COLO668 (cell line): ENCODE data around the gene ADPRHL1.
A peak's percentile ranks its signal among the peaks of the same experiment; 100 is the strongest.

Experiments
- DNase-seq: peaks from one replicate; lab custom pipeline; 2025; ENCODE audit not compliant: unreplicated experiment; lab: John Stamatoyannopoulos, UW

Gene ADPRHL1

GRCh38 chr13:113452942-113453901, at the start of gene ADPRHL1:
ADPRHL1 (minus strand) TSS chr13:113453488; CDS start chr13:113453437, 51 bp downstream.
- DNase-seq: no peak

DNA sequence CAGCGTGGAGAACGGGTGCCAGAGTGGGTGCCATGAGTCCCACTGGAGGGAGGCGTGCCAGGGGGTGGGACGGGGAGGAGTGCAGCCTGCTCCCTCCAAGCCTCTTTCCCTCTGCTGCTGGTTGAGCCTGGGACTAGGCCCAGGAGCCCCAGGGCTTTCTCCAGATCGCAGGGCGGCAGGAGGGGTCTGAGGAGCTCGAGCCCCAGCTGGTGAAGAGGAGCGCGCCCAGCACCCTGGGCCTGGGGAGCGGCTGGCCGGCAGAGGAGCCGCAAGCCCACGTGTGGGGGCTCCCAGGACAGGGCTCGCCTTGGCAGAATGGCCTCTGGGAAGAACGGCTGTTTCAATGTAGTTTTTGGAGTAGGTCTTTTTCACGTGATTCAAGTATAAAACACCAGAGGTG, 49.4 kb upstream of the ADPRHL1 start:
- DNase-seq: no peak

DNA sequence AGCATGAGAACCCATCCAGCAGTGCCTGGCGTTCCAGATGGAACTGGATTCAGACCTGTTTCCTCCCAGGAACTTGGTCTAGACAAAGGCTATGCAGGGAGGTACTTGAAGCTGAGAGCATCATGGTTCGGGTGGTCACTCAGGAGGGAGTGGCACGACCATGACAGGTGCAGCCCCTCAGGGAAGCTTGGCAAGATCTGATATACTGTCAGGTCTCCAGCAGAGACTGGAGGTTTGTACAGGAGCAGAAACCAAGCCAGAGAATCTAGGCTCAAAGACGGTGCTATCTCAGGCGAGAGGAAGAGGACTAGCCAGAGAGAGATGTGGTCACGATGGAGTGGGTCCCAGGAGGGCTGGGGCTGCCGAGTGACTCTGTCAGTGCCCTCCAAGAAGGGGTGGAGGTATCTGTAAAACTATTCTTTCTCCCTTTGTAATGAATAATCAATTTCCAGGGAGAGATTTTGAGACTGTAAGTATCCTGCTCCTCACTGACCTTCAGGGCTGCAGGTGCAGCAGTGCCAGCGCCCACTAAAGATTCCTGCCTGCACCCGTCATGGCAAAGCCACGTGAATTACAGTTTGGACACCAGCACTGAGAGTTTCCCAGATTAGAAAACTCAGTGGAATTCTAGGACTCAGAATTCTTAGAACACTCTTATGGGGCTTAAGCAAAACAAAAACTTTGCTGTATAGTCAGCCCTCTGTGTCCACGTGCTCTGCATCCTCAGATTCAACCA, 47.4 kb upstream of the ADPRHL1 start:
- no peak for DNase-seq

DNA sequence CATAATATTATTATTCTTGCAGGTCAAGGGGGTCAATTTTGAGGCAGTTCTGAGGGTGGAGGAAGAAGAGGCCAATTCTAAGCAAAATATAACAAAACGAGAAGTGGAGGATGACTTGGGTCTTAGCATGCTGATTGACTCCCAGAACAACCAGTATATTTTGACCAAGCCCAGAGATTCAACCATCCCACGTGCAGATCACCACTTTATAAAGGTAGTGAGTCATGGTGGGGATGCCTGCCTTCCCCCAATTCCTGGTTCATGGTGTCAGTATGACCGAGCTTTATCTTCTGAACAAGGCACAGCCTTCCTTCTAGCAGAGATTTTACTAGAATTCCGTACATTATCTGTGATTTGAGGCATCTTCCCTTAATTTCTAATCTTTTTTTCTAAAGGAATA, 46.6 kb upstream of the ADPRHL1 start:
- DNase-seq: no peak

- no peak for DNase-seq
These were observed 45.6 kb upstream of the ADPRHL1 start for GRCh38 chr13:113498905-113499304.

- DNase-seq: peak; percentile 46
These were observed 43.9 kb upstream of the ADPRHL1 start for GRCh38 chr13:113497217-113497616.

DNA sequence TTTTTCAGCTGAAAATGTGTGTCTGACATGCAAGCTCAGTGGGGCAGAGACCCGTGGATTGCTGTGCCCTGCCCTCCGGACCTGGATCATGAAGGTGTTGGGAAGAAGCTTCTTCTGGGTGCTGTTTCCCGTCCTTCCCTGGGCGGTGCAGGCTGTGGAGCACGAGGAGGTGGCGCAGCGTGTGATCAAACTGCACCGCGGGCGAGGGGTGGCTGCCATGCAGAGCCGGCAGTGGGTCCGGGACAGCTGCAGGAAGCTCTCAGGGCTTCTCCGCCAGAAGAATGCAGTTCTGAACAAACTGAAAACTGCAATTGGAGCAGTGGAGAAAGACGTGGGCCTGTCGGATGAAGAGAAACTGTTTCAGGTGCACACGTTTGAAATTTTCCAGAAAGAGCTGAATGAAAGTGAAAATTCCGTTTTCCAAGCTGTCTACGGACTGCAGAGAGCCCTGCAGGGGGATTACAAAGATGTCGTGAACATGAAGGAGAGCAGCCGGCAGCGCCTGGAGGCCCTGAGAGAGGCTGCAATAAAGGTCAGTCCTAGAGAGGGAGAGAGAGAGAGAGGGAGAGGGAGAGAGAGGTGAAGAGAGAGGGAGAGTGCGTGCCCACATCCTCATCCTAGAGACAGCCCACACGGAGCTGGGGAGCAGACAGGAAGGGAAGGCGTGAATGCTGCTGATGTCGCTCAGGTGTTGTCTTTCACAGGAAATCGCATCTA, 42.4 kb upstream of the ADPRHL1 start:
- peak; percentile 69 for DNase-seq

DNA sequence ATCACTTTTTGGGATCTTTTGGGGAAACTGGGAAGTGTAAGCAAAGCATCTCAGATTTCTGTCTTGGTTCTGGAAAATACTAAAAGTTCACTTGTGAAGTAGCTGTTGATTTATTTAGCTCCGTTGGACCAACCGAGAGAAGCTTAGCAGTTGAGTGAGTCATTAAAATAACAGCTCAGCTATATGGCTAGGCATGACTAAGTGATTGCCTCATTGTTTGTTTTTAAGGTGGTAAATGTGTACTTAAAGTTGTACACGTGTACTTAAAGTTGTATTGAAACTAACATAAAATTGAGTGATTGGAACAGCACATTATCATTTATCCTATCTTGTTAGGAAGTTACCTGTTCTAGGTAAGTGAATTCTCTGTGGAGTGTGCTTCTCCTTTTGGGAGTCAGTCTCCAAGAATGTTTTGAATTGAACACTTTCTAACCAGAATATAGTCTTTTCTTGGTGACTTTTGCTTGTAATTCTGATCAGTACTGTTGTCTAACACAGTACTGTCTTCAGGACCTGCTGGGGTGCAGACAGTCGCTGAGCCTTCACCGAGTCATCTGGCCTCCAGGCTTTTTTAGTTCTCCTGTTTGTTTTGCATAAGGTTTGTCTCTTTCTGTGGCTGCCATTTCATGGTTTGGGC, 40.1 kb upstream of the ADPRHL1 start:
- DNase-seq: peak; percentile 39

- DNase-seq: no peak
These were observed 38.7 kb upstream of the ADPRHL1 start for GRCh38 chr13:113491982-113492381.

GRCh38 chr13:113491418-113491883, 38.2 kb upstream of the ADPRHL1 start:
- peak; percentile 75 for DNase-seq

- DNase-seq: peak; percentile 99
These were observed 37.5 kb upstream of the ADPRHL1 start, which contains the start of gene DCUN1D2 for GRCh38 chr13:113490496-113491417. DCUN1D2 (minus strand) TSS chr13:113490711; CDS start chr13:113490669, 42 bp downstream.

- peak; percentile 68 for DNase-seq
These were observed 36.5 kb upstream of the ADPRHL1 start for GRCh38 chr13:113489549-113490495.

GRCh38 chr13:113489171-113489548, 35.9 kb upstream of the ADPRHL1 start:
- peak; percentile 58 for DNase-seq

DNA sequence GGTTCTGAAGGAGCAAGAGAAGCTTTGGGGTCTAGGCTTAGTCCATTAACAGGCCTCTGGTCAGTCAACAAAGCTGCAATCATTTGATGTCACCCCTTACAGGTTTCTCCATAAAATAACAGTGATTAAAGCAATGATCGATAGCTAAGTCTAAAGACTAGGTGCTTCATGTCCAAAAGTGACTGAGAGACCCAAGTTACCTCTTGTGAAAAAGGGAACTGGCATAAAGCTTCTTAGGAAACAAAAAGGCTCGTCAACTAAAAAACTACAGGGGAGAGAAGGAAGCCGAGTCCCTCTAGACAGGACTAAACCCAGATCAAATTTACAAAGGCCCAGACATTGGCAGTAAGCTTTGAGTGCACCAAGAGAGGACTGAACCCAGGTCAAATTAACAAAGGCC, 35.0 kb upstream of the ADPRHL1 start:
- DNase-seq: no peak

DNA sequence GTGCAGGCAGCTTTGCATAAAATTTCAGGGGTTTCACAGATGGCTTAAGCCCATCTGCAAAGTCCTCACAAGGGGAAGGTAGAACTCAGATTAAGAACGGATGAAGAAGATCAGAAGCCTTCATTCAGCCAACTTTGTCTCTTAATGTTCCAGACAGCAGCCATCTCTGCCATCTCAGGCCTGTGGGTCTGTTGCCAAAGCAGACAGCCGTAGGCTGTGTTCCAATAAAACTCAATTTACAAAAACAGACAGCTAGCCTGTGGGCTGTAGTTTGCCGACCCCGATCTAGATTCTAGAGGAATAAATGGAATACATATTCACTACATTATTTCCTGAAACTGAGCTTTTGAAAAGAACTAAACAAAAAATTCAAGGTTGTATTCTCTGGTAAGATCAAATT, 33.4 kb upstream of the ADPRHL1 start:
- DNase-seq: no peak

DNA sequence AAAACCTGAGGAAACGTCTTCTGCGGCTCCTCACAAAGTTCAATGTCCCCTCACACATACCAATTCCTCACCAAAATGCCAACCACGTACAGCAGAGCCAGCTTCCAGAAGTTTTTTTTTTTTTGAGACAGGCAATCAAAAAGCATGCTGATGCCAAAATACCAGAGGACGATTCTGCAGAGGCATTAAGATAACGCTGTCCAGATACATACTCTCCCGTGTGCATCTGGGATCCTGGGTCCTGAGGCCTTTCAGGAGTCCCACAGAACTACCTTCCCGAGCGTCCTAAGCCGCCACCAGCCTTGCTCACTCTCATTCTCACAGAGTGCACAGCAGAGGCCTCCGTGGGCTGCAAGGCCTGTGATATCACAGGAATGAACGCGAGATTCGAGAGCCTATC, 32.3 kb upstream of the ADPRHL1 start:
- no peak for DNase-seq

DNA sequence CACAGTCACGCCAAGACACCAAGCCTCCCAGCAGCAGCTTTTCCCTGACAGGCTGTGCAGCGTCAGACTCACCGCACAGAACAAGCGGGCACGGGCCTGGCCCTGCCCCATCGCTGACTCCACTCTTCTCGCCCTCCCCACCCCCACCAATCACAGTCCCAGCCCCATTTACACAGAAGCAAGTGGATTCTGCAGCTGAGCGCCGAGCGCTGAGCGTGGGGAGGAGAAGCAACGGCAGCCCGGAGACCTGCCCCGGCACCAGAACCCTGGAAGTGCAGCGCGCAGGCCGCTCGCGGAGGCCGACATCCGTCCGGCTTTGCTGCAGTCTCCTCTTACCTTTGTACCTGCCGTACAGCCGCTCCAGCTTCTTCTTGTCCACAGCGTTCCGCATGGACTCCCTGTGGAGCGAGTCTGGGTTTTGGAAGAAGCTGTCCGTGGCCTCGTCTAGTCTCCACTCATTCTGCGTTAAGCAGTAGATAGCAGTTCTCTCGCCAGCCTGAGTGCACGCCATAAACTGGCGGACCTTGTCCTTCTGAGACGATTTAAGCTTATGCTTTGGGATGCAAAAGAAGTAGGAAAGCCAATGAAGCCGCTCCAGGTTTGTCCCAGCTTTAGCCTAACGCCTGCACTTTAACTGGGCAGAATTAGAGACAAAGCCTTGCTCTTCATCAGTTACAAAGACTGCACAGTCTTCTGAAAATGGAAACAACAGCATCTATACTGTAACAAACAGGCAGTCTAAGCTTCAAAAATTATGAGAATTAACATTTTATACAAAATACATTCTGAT, 30.4 kb upstream of the ADPRHL1 start:
- no peak for DNase-seq

DNA sequence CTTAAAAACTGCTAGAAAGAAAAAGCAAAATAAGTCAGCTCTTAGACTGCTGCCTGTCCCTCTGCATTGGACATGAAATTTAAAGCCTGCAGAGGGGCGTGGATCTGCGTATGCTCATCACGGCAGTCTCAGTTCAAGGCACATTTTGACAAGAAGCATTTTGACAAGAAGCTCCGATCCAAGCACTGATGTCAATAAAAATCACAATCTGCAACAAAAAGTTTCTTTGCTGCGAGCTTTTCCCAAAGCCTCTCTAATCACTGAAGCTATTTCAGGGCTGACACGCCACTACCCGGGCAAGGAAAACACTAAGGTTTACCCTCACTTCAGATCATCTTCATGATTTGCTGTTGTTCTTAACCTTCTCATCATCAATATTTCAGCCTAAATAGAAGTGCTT, 29.8 kb upstream of the ADPRHL1 start:
- DNase-seq: no peak
